Measurements from ENCODE around the gene TBXT.

Gene TBXT

GRCh38 chr6:166165558-166166313 is 1.9 kb downstream of the TBXT start:
- Histone ChIP-seq H3K9ac (no peak overlapping the region), H3K9me3 (replicated peaks in 1 of 11) (peaks cover 29 to 43% (median 38%) of the 10 kb centered on the region in 11 experiments), H4K20me1 (no peaks in the 10 kb centered on the region), H3K4me2 (no peak overlapping the region), H3K36me3 (no peaks in the 10 kb centered on the region), H3K4me3 (no peak overlapping the region), H3K27me3 (no peaks in the 10 kb centered on the region), H3K27ac (no peak overlapping the region), H3K4me1 (no peaks in the 10 kb centered on the region)
- TF ChIP-seq Cebpa-rat (IDR thresholded peaks at IDR 0.05) = no peak

- Histone ChIP-seq H4K20me1 (no peaks in the 10 kb centered on the region; a peak in 1 of 22 replicates), H3K4me2 (no peak overlapping the region), H3K9ac (no peak overlapping the region), H3K27ac (no peak overlapping the region), H3K9me3 (replicated peaks in 1 of 11) (peaks cover 12 to 19% (median 16%) of the 10 kb centered on the region in 11 experiments), H3K36me3 (no peaks in the 10 kb centered on the region), H3K4me1 (peaks cover 0 to 3% (median 0%) of the 10 kb centered on the region in 10 experiments; a peak in 1 of 20 replicates), H3K4me3 (no peak overlapping the region), H3K27me3 (no peaks in the 10 kb centered on the region)
- TF ChIP-seq Cebpa-rat (IDR thresholded peaks at IDR 0.05) = no peak
These were observed 4.9 kb downstream of the TBXT start for GRCh38 chr6:166162599-166163342.

GRCh38 chr6:166157930-166158617 is 9.6 kb downstream of the TBXT start:
- peaks cover 0 to 5% (median 0%) of the 10 kb centered on the region in 10 experiments; a peak in 1 of 20 replicates for H3K4me1 ChIP-seq
- H3K9ac ChIP-seq = no peak overlapping the region
- no peaks in the 10 kb centered on the region for H3K9me3 ChIP-seq (replicated peaks in 1 of 11)
- no peak overlapping the region for H3K4me3 ChIP-seq
- H3K27ac ChIP-seq = no peak overlapping the region
- no peaks in the 10 kb centered on the region for H3K27me3 ChIP-seq
- H4K20me1 ChIP-seq = no peaks in the 10 kb centered on the region; a peak in 1 of 22 replicates
- H3K36me3 ChIP-seq = no peaks in the 10 kb centered on the region
- no peak for TF ChIP-seq Cebpa-rat (IDR thresholded peaks at IDR 0.05)
- no peak overlapping the region for H3K4me2 ChIP-seq

GRCh38 chr6:166156942-166157341 is 10.7 kb downstream of the TBXT start:
- Histone ChIP-seq H3K4me3 (no peak overlapping the region), H3K27me3 (no peaks in the 10 kb centered on the region), H3K4me1 (peaks cover 0 to 5% (median 0%) of the 10 kb centered on the region in 10 experiments; a peak in 1 of 20 replicates), H4K20me1 (no peaks in the 10 kb centered on the region; a peak in 1 of 22 replicates), H3K9ac (no peak overlapping the region), H3K4me2 (no peak overlapping the region), H3K36me3 (no peaks in the 10 kb centered on the region), H3K9me3 (replicated peaks in 1 of 11) (peaks cover 0 to under 1% (median 0%) of the 10 kb centered on the region in 11 experiments; a peak in 2 of 22 replicates), H3K27ac (no peak overlapping the region)
- no peak for TF ChIP-seq Cebpa-rat (IDR thresholded peaks at IDR 0.05)

- Histone ChIP-seq H3K36me3 (no peaks in the 10 kb centered on the region; a peak in 1 of 22 replicates), H3K4me1 (peaks cover 0 to 5% (median 0%) of the 10 kb centered on the region in 10 experiments; a peak in 1 of 20 replicates), H4K20me1 (no peaks in the 10 kb centered on the region; a peak in 1 of 22 replicates), H3K9me3 (replicated peaks in 1 of 11) (peaks cover 22 to 29% (median 23%) of the 10 kb centered on the region in 11 experiments), H3K27me3 (no peaks in the 10 kb centered on the region), H3K4me3 (no peak overlapping the region), H3K9ac (no peak overlapping the region), H3K4me2 (no peak overlapping the region), H3K27ac (no peak overlapping the region)
- no peak for TF ChIP-seq Cebpa-rat (IDR thresholded peaks at IDR 0.05)
These were observed 13.7 kb downstream of the TBXT start for GRCh38 chr6:166153966-166154365.

- H3K4me2 ChIP-seq = no peak overlapping the region
- no peak for TF ChIP-seq Cebpa-rat (IDR thresholded peaks at IDR 0.05)
- H3K9me3 ChIP-seq (replicated peaks in 1 of 11) = peaks cover 27 to 36% (median 32%) of the 10 kb centered on the region in 11 experiments
- H3K9ac ChIP-seq = no peak overlapping the region
- no peaks in the 10 kb centered on the region; a peak in 1 of 22 replicates for H3K36me3 ChIP-seq
- H3K4me1 ChIP-seq = 0 out of 20 replicates have a peak, but pooled peaks cover 0 to 1% (median 0%) of the 10 kb centered on the region in 10 experiments
- H3K4me3 ChIP-seq = no peak overlapping the region
- no peak overlapping the region for H3K27ac ChIP-seq
- H3K27me3 ChIP-seq = no peaks in the 10 kb centered on the region
- no peaks in the 10 kb centered on the region for H4K20me1 ChIP-seq
These were observed 15.0 kb downstream of the TBXT start for GRCh38 chr6:166152660-166153059.

GRCh38 chr6:166151798-166152197 is 15.9 kb downstream of the TBXT start:
- no peaks in the 10 kb centered on the region for H4K20me1 ChIP-seq
- H3K9me3 ChIP-seq (replicated peaks in 1 of 11) = peaks cover 27 to 36% (median 32%) of the 10 kb centered on the region in 11 experiments
- H3K27ac ChIP-seq = no peak overlapping the region
- no peak overlapping the region for H3K4me2 ChIP-seq
- TF ChIP-seq Cebpa-rat (IDR thresholded peaks at IDR 0.05) = no peak
- no peaks in the 10 kb centered on the region for H3K27me3 ChIP-seq
- no peak overlapping the region for H3K9ac ChIP-seq
- no peak overlapping the region for H3K4me3 ChIP-seq
- H3K36me3 ChIP-seq = no peaks in the 10 kb centered on the region; a peak in 1 of 22 replicates
- no peaks in the 10 kb centered on the region for H3K4me1 ChIP-seq

GRCh38 chr6:166145751-166146150 is 21.9 kb downstream of the TBXT start:
- H3K4me2 ChIP-seq = no peak overlapping the region
- peaks cover 22 to 30% (median 26%) of the 10 kb centered on the region in 11 experiments for H3K9me3 ChIP-seq (replicated peaks in 1 of 11)
- H4K20me1 ChIP-seq = no peaks in the 10 kb centered on the region
- no peaks in the 10 kb centered on the region for H3K27me3 ChIP-seq
- no peak for TF ChIP-seq Cebpa-rat (IDR thresholded peaks at IDR 0.05)
- H3K4me3 ChIP-seq = no peak overlapping the region
- H3K9ac ChIP-seq = no peak overlapping the region
- no peaks in the 10 kb centered on the region for H3K4me1 ChIP-seq
- H3K36me3 ChIP-seq = no peaks in the 10 kb centered on the region
- H3K27ac ChIP-seq = no peak overlapping the region

GRCh38 chr6:166143011-166143410 is 24.6 kb downstream of the TBXT start:
- no peak overlapping the region for H3K4me3 ChIP-seq
- H3K9me3 ChIP-seq (replicated peaks in 1 of 11) = peaks cover 0 to 6% (median 0%) of the 10 kb centered on the region in 11 experiments; a peak in 6 of 22 replicates
- H3K4me2 ChIP-seq = no peak overlapping the region
- no peak overlapping the region for H3K9ac ChIP-seq
- H3K27me3 ChIP-seq = no peaks in the 10 kb centered on the region
- H3K36me3 ChIP-seq = no peaks in the 10 kb centered on the region
- no peak overlapping the region for H3K27ac ChIP-seq
- H4K20me1 ChIP-seq = no peaks in the 10 kb centered on the region
- H3K4me1 ChIP-seq = no peaks in the 10 kb centered on the region
- no peak for TF ChIP-seq Cebpa-rat (IDR thresholded peaks at IDR 0.05)
